K562 (cell line): ENCODE results near the gene KCP. TPM values are rescaled to one million over a fixed set of nuclear protein-coding genes. Genes with fewer than 3 reads are reported as not detected.
A peak's percentile ranks its signal among the peaks of the same experiment; 100 is the strongest.

Experiments
- CBX5 ChIP-seq: IDR thresholded peaks from 2 replicates; pipeline ENCODE4 v1.6.1; 2014; ENCODE audit warnings: low read depth, borderline replicate concordance
- DNMT1 ChIP-seq: fragments of 450-650 bp; IDR thresholded peaks from 2 replicates; pipeline ENCODE4 v1.6.1; 2016; ENCODE audit warnings: antibody characterized with exemption, mild to moderate bottlenecking
- DPF2 ChIP-seq: fragments of 450-650 bp; IDR thresholded peaks from 2 replicates; pipeline ENCODE4 v1.6.1; 2016
- ELK1 ChIP-seq: sonication (generic); formaldehyde crosslinking; IDR thresholded peaks from 2 replicates; pipeline ENCODE4 v1.8.1; 2022; ENCODE audit warnings: missing genetic modification reagents
- FOXA1 ChIP-seq: fragments of 450-650 bp; IDR thresholded peaks from 2 replicates; pipeline ENCODE4 v1.6.1; 2016; ENCODE audit warnings: mild to moderate bottlenecking, borderline replicate concordance
- HDAC3 ChIP-seq: fragments of 450-650 bp; IDR thresholded peaks from 2 replicates; pipeline ENCODE4 v1.6.1; 2018; ENCODE audit warnings: borderline replicate concordance, mild to moderate bottlenecking, moderate library complexity; ENCODE audit not compliant: partially characterized antibody
- KAT2B ChIP-seq: IDR thresholded peaks from one replicate; pipeline ENCODE4 v1.6.1; 2012; ENCODE audit warnings: low read depth, mild to moderate bottlenecking, control low read depth, inconsistent platforms, low read length, moderate library complexity
- KLF1 ChIP-seq: fragments of 450-650 bp; IDR thresholded peaks from 2 replicates; pipeline ENCODE4 v1.6.1; 2016; ENCODE audit warnings: missing genetic modification characterization, missing compliant biosample characterization
- PCBP2 ChIP-seq: fragments of 200-400 bp; formaldehyde crosslinking; IDR thresholded peaks from 2 replicates; pipeline ENCODE4 v1.6.1; 2018; ENCODE audit warnings: low read length, low read depth, mild to moderate bottlenecking, moderate library complexity; ENCODE audit not compliant: poor library complexity, severe bottlenecking
- RBM34 ChIP-seq: fragments of 200-400 bp; formaldehyde crosslinking; IDR thresholded peaks from 2 replicates; pipeline ENCODE4 v1.6.1; 2018; ENCODE audit warnings: low read length, borderline replicate concordance; ENCODE audit not compliant: insufficient read depth
- TAF15 ChIP-seq: fragments of 200-400 bp; formaldehyde crosslinking; IDR thresholded peaks from 2 replicates; pipeline ENCODE4 v1.6.1; 2017; ENCODE audit warnings: mild to moderate bottlenecking, low read depth, low read length, moderate library complexity
- THAP7 ChIP-seq: fragments of 250-450 bp; sonication (Bioruptor Pico); IDR thresholded peaks from 2 replicates; pipeline ENCODE4 v1.5.0; 2021
- ZFP1 ChIP-seq: fragments of 450-650 bp; formaldehyde crosslinking; IDR thresholded peaks from 2 replicates; pipeline ENCODE4 v1.4.0; 2020; ENCODE audit warnings: mild to moderate bottlenecking, mixed read lengths
- ZNF224 ChIP-seq: sonication (generic); formaldehyde crosslinking; IDR thresholded peaks from 2 replicates; pipeline ENCODE4 v1.8.0; 2022; ENCODE audit warnings: mild to moderate bottlenecking, missing genetic modification reagents
- ZNF507 ChIP-seq: conservative IDR thresholded peaks from 2 replicates; pipeline ENCODE4 v1.6.1; 2017; ENCODE audit warnings: missing genetic modification characterization, missing compliant biosample characterization
- ZNF589 ChIP-seq: fragments of 200-800 bp; sonication (Bioruptor generic); IDR thresholded peaks from 2 replicates; pipeline ENCODE4 v1.6.1; 2016; ENCODE audit warnings: low read depth, missing genetic modification characterization, missing compliant biosample characterization
- ZNF644 ChIP-seq: fragments of 200-800 bp; sonication (Bioruptor generic); IDR thresholded peaks from 2 replicates; pipeline ENCODE4 v1.6.1; 2016; ENCODE audit warnings: low read depth, missing genetic modification characterization, missing compliant biosample characterization
- ZNF695 ChIP-seq: fragments of 450-650 bp; formaldehyde crosslinking; IDR thresholded peaks from 2 replicates; pipeline ENCODE4 v1.4.0; 2020; ENCODE audit warnings: mild to moderate bottlenecking, moderate library complexity
- polyA plus RNA-seq, 8 experiments: library from polyadenylated mRNA; depleted of rRNA in 4 of 8; stranded (reverse) in 5 of 8; unstranded in 3 of 8; fragments of >200 nt; fragmentation: Nextera tagmentation in 2 of 8; fragmentation: Illumina TruSeq in 1 of 8; extraction: Ambion mirVana in 2 of 8; extraction: Trizol in 1 of 8; gene quantifications; 2 replicates each; pipeline versions ENCODE4 v1.2.1 to v1.2.3, GENCODE V29; 2011 to 2014; ENCODE audit warnings: inconsistent platforms in 1 of 8, missing spikeins in 1 of 8
- total RNA-seq, 7 experiments: library from RNA; depleted of rRNA in 6 of 7; stranded (reverse); fragments of >200 nt in 6 of 7; fragmentation: Illumina TruSeq in 2 of 7; extraction: Trizol in 2 of 7; gene quantifications; 2 replicates each; pipeline versions ENCODE4 v1.2.1 to v1.2.3, GENCODE V29; 2011 to 2021; ENCODE audit warnings: low replicate concordance in 1 of 7
- TF ChIP-seq, protein P1 (sequence below): sonication (generic); formaldehyde crosslinking; IDR thresholded peaks from 2 replicates; pipeline ENCODE4 v1.8.1; 2023; ENCODE audit warnings: missing genetic modification reagents, mild to moderate bottlenecking, borderline replicate concordance

The KCP gene
- total and polyA plus RNA-seq, 9 of the 15 experiments (the other 6 are each of a cell fraction or from before 2014, with no cell fraction given), result 0.06 to 0.17 (median 0.12) TPM; not detected in 3

GRCh38 chr7:128862571-128863432, 47.7 kb downstream of the KCP start, which contains the start of gene ATP6V1F (continued):
- TF ChIP-seq, protein P1, sequence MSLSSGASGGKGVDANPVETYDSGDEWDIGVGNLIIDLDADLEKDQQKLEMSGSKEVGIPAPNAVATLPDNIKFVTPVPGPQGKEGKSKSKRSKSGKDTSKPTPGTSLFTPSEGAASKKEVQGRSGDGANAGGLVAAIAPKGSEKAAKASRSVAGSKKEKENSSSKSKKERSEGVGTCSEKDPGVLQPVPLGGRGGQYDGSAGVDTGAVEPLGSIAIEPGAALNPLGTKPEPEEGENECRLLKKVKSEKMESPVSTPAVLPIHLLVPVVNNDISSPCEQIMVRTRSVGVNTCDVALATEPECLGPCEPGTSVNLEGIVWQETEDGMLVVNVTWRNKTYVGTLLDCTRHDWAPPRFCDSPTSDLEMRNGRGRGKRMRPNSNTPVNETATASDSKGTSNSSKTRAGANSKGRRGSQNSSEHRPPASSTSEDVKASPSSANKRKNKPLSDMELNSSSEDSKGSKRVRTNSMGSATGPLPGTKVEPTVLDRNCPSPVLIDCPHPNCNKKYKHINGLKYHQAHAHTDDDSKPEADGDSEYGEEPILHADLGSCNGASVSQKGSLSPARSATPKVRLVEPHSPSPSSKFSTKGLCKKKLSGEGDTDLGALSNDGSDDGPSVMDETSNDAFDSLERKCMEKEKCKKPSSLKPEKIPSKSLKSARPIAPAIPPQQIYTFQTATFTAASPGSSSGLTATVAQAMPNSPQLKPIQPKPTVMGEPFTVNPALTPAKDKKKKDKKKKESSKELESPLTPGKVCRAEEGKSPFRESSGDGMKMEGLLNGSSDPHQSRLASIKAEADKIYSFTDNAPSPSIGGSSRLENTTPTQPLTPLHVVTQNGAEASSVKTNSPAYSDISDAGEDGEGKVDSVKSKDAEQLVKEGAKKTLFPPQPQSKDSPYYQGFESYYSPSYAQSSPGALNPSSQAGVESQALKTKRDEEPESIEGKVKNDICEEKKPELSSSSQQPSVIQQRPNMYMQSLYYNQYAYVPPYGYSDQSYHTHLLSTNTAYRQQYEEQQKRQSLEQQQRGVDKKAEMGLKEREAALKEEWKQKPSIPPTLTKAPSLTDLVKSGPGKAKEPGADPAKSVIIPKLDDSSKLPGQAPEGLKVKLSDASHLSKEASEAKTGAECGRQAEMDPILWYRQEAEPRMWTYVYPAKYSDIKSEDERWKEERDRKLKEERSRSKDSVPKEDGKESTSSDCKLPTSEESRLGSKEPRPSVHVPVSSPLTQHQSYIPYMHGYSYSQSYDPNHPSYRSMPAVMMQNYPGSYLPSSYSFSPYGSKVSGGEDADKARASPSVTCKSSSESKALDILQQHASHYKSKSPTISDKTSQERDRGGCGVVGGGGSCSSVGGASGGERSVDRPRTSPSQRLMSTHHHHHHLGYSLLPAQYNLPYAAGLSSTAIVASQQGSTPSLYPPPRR (CRISPR knock-in tag), result peak; percentile 91
- TF ChIP-seq KAT2B (no peak), CBX5 (no peak), THAP7 (CRISPR knock-in tag) (no peak), ZFP1 (CRISPR knock-in tag) (no peak), TAF15 (no peak), ZNF507 (tag) (no peak), HDAC3 (no peak), ZNF224 (CRISPR knock-in tag) (no peak), KLF1 (tag) (no peak), DNMT1 (0 out of 2 replicates have a peak, but pooled peaks have one; percentile 21), PCBP2 (no peak), RBM34 (no peak), ZNF589 (CRISPR knock-in tag) (no peak), DPF2 (no peak; the same call in 1 of the 2 replicates), ELK1 (CRISPR knock-in tag) (no peak), ZNF695 (no peak), ZNF644 (tag) (no peak), FOXA1 (no peak)
